Measurements from ENCODE around the gene RS1.

Gene RS1

GRCh38 chrX:18672008-18672407, at the start of gene RS1:
RS1 (minus strand) TSS chrX:18672108; CDS start chrX:18672068, 40 bp downstream.
- no peak for DNase-seq (ENCODE audit: low read depth)

- DNase-seq (ENCODE audit: low read depth), result no peak
Measured at GRCh38 chrX:18719852-18720251, 47.9 kb upstream of the RS1 start.

GRCh38 chrX:18714910-18715309, 43.0 kb upstream of the RS1 start:
- no peak for DNase-seq (ENCODE audit: low read depth)

GRCh38 chrX:18709833-18710232, 37.9 kb upstream of the RS1 start:
- DNase-seq (ENCODE audit: low read depth), result no peak

- no peak for DNase-seq (ENCODE audit: low read depth)
Measured at GRCh38 chrX:18707426-18708049, 35.6 kb upstream of the RS1 start, which contains the start of gene PPEF1. PPEF1 (plus strand) TSS chrX:18707645; CDS start chrX:18707781, 136 bp downstream.

- no peak for DNase-seq (ENCODE audit: low read depth)
Measured at GRCh38 chrX:18702362-18703195, 30.7 kb upstream of the RS1 start.

GRCh38 chrX:18701621-18702361, 29.9 kb upstream of the RS1 start:
- no peak for DNase-seq (ENCODE audit: low read depth)

GRCh38 chrX:18698737-18699650, 27.1 kb upstream of the RS1 start:
- DNase-seq (ENCODE audit: low read depth), result no peak

- DNase-seq (ENCODE audit: low read depth), result no peak
Measured at GRCh38 chrX:18696653-18697052, 24.7 kb upstream of the RS1 start.

GRCh38 chrX:18692541-18692940, 20.6 kb upstream of the RS1 start:
- no peak for DNase-seq (ENCODE audit: low read depth)

GRCh38 chrX:18691431-18691830, 19.5 kb upstream of the RS1 start:
- DNase-seq (ENCODE audit: low read depth), result no peak

GRCh38 chrX:18687856-18688495, 16.1 kb upstream of the RS1 start:
- no peak for DNase-seq (ENCODE audit: low read depth)

- no peak for DNase-seq (ENCODE audit: low read depth)
Measured at GRCh38 chrX:18682979-18683387, 11.1 kb upstream of the RS1 start.

- DNase-seq (ENCODE audit: low read depth), result no peak
Measured at GRCh38 chrX:18681996-18682395, 10.1 kb upstream of the RS1 start.

- DNase-seq (ENCODE audit: low read depth), result no peak
Measured at GRCh38 chrX:18677161-18677869, 5.4 kb upstream of the RS1 start.

GRCh38 chrX:18676470-18676869, 4.6 kb upstream of the RS1 start:
- no peak for DNase-seq (ENCODE audit: low read depth)

GRCh38 chrX:18676050-18676449, 4.1 kb upstream of the RS1 start:
- no peak for DNase-seq (ENCODE audit: low read depth)

GRCh38 chrX:18674788-18675735, 3.2 kb upstream of the RS1 start:
- DNase-seq (ENCODE audit: low read depth), result peak; percentile 69

GRCh38 chrX:18674417-18674787, 2.5 kb upstream of the RS1 start:
- DNase-seq (ENCODE audit: low read depth), result no peak
